Inflammatory macrophage treated with lipopolysaccharide for 4 hours (primary cell): ENCODE measurements around the gene KCNQ1.

Experiments used
- DNase-seq: peaks from one replicate; pipeline ENCODE4 v3.0.0-alpha.2; 2020

The KCNQ1 gene

GRCh38 chr11:2726964-2727363, 282.2 kb downstream of the KCNQ1 start:
- no peak for DNase-seq

GRCh38 chr11:2728128-2728662, 283.4 kb downstream of the KCNQ1 start:
- no peak for DNase-seq

- DNase-seq: no peak
Observed at GRCh38 chr11:2728663-2729332, 284.0 kb downstream of the KCNQ1 start.

GRCh38 chr11:2729841-2730240, 285.0 kb downstream of the KCNQ1 start:
- DNase-seq: no peak

GRCh38 chr11:2730272-2731129, 285.7 kb downstream of the KCNQ1 start:
- DNase-seq: no peak

- no peak for DNase-seq
Observed at GRCh38 chr11:2731130-2732125, 286.6 kb downstream of the KCNQ1 start.

GRCh38 chr11:2732261-2732939, 287.6 kb downstream of the KCNQ1 start:
- no peak for DNase-seq

- no peak for DNase-seq
Observed at GRCh38 chr11:2732940-2733628, 288.3 kb downstream of the KCNQ1 start.

GRCh38 chr11:2734181-2735052, 289.6 kb downstream of the KCNQ1 start:
- DNase-seq: no peak

- no peak for DNase-seq
Observed at GRCh38 chr11:2735053-2735589, 290.3 kb downstream of the KCNQ1 start.

GRCh38 chr11:2736577-2737225, 291.9 kb downstream of the KCNQ1 start:
- DNase-seq: no peak

- no peak for DNase-seq
Observed at GRCh38 chr11:2737226-2737590, 292.4 kb downstream of the KCNQ1 start.

- DNase-seq: peak; percentile 5
Observed at GRCh38 chr11:2737866-2738265, 293.1 kb downstream of the KCNQ1 start.

GRCh38 chr11:2738551-2739431, 294.0 kb downstream of the KCNQ1 start:
- no peak for DNase-seq

GRCh38 chr11:2739531-2740274, 294.9 kb downstream of the KCNQ1 start:
- no peak for DNase-seq

- DNase-seq: no peak
Observed at GRCh38 chr11:2740275-2740940, 295.6 kb downstream of the KCNQ1 start.

GRCh38 chr11:2741006-2741376, 296.2 kb downstream of the KCNQ1 start:
- no peak for DNase-seq
